ENCODE data around the gene ANO2.
"Not testable (repeated sequence)": the region's sequence is repeated elsewhere in the genome, so short reads cannot be mapped to it uniquely, and the experiment has no call there.

Gene ANO2

GRCh38 chr12:5688226-5688625, 256.8 kb downstream of the ANO2 start:
- no peak overlapping the region for H3K4me3 ChIP-seq (ENCODE audit: low read depth, low read length)

- H3K4me3 ChIP-seq (ENCODE audit: low read depth, low read length): no peak overlapping the region
Measured at GRCh38 chr12:5685935-5686334, 259.1 kb downstream of the ANO2 start.

GRCh38 chr12:5684989-5685388, 260.1 kb downstream of the ANO2 start:
- H3K4me3 ChIP-seq (ENCODE audit: low read depth, low read length): no peak overlapping the region

- no peak overlapping the region for H3K4me3 ChIP-seq (ENCODE audit: low read depth, low read length)
Measured at GRCh38 chr12:5682581-5682980, 262.5 kb downstream of the ANO2 start.

- no peak overlapping the region for H3K4me3 ChIP-seq (ENCODE audit: low read depth, low read length)
Measured at GRCh38 chr12:5678176-5678575, 266.9 kb downstream of the ANO2 start.

- not testable (repeated sequence) for H3K4me3 ChIP-seq (ENCODE audit: low read depth, low read length)
Measured at GRCh38 chr12:5669624-5670023, 275.4 kb downstream of the ANO2 start.

GRCh38 chr12:5665615-5666014, 279.4 kb downstream of the ANO2 start:
- H3K4me3 ChIP-seq (ENCODE audit: low read depth, low read length): no peak overlapping the region

- H3K4me3 ChIP-seq (ENCODE audit: low read depth, low read length): no peak overlapping the region
Measured at GRCh38 chr12:5661811-5662210, 283.2 kb downstream of the ANO2 start.

GRCh38 chr12:5660238-5660637, 284.8 kb downstream of the ANO2 start:
- H3K4me3 ChIP-seq (ENCODE audit: low read depth, low read length): no peak overlapping the region

GRCh38 chr12:5658339-5658941, 286.6 kb downstream of the ANO2 start:
- not testable (repeated sequence) for H3K4me3 ChIP-seq (ENCODE audit: low read depth, low read length)

GRCh38 chr12:5656836-5657235, 288.2 kb downstream of the ANO2 start:
- no peak overlapping the region for H3K4me3 ChIP-seq (ENCODE audit: low read depth, low read length)

- no peak overlapping the region for H3K4me3 ChIP-seq (ENCODE audit: low read depth, low read length)
Measured at GRCh38 chr12:5655120-5655519, 289.9 kb downstream of the ANO2 start.

GRCh38 chr12:5654019-5654418, 291.0 kb downstream of the ANO2 start:
- H3K4me3 ChIP-seq (ENCODE audit: low read depth, low read length): no peak overlapping the region

GRCh38 chr12:5650829-5651461, 294.1 kb downstream of the ANO2 start:
- no peak overlapping the region for H3K4me3 ChIP-seq (ENCODE audit: low read depth, low read length)

GRCh38 chr12:5650281-5650680, 294.8 kb downstream of the ANO2 start:
- H3K4me3 ChIP-seq (ENCODE audit: low read depth, low read length): no peak overlapping the region

GRCh38 chr12:5648692-5649359, 296.2 kb downstream of the ANO2 start:
- H3K4me3 ChIP-seq (ENCODE audit: low read depth, low read length): no peak overlapping the region

- H3K4me3 ChIP-seq (ENCODE audit: low read depth, low read length): no peak overlapping the region
Measured at GRCh38 chr12:5643266-5643665, 301.8 kb downstream of the ANO2 start.

GRCh38 chr12:5637698-5638097, 307.4 kb downstream of the ANO2 start:
- no peak overlapping the region for H3K4me3 ChIP-seq (ENCODE audit: low read depth, low read length)

- no peak overlapping the region for H3K4me3 ChIP-seq (ENCODE audit: low read depth, low read length)
Measured at GRCh38 chr12:5636907-5637306, 308.2 kb downstream of the ANO2 start.

GRCh38 chr12:5633106-5633505, 312.0 kb downstream of the ANO2 start:
- H3K4me3 ChIP-seq (ENCODE audit: low read depth, low read length): no peak overlapping the region

- no peak overlapping the region for H3K4me3 ChIP-seq (ENCODE audit: low read depth, low read length)
Measured at GRCh38 chr12:5632453-5632852, 312.6 kb downstream of the ANO2 start.

GRCh38 chr12:5631497-5631896, 313.6 kb downstream of the ANO2 start:
- no peak overlapping the region for H3K4me3 ChIP-seq (ENCODE audit: low read depth, low read length)
